B cell (primary cell): ENCODE measurements around the gene TAX1BP1. TPM values are rescaled to one million over a fixed set of nuclear protein-coding genes. Genes with fewer than 3 reads are reported as not detected.

ENCODE experiments used
- ATAC-seq: fragments of 200-7000 bp; cut with Tn5 transposase; one replicate; pipeline ENCODE4 v1.10.0; 2021; ENCODE audit warnings: low read depth, mild to moderate bottlenecking, moderate number of reproducible peaks, moderate library complexity
- CTCF ChIA-PET: fragments of 350-600 bp; sonication (Branson Sonifier 250); formaldehyde crosslinking; loops from one replicate; lab custom pipeline; 2021; ENCODE audit warnings: antibody characterized with exemption, inconsistent platforms; lab: Charles Lee
- POLR2A ChIA-PET: fragments of 350-600 bp; sonication (Branson Sonifier 250); formaldehyde crosslinking; loops from one replicate; lab custom pipeline; 2021; ENCODE audit warnings: antibody characterized with exemption; lab: Charles Lee
- DNase-seq: peaks from one replicate; pipeline ENCODE4 v3.0.0; 2013
- H2AFZ ChIP-seq: 2 replicates; pipeline ENCODE4 v1.6.1; 2012; ENCODE audit warnings: mild to moderate bottlenecking, low read depth, low read length; ENCODE audit not compliant: insufficient read depth, poor library complexity, severe bottlenecking
- H3K27ac ChIP-seq, 2 donors: 1 replicate in 1 of 2; 2 replicates in 1 of 2; pipeline ENCODE4 v1.5.1; 2012 to 2013; ENCODE audit warnings: low read length in 2 of 2, mild to moderate bottlenecking in 2 of 2, moderate library complexity in 1 of 2
- H3K27me3 ChIP-seq, 4 experiments: fragments of 200-600 bp in 1 of 4; sonication (generic) in 1 of 4; replicated peaks in 1 of 4; 1 replicate in 2 of 4; 2 replicates in 2 of 4; pipeline versions ENCODE4 v1.6.1 to v1.7.0; 2013 to 2016; ENCODE audit warnings: low read length in 3 of 4, mild to moderate bottlenecking in 2 of 4, mixed read lengths in 1 of 4, moderate library complexity in 1 of 4; ENCODE audit not compliant: insufficient read depth in 4 of 4, control insufficient read depth in 3 of 4; ENCODE audit errors: control extremely low read depth in 1 of 4
- H3K36me3 ChIP-seq, 2 experiments: replicated peaks in 1 of 2; 1 replicate in 1 of 2; 2 replicates in 1 of 2; pipeline versions ENCODE4 v1.6.1 to v1.7.1; 2013; ENCODE audit warnings: low read length in 1 of 2; ENCODE audit not compliant: insufficient read depth in 2 of 2, control insufficient read depth in 1 of 2; ENCODE audit errors: control extremely low read depth in 1 of 2, extremely low read depth in 1 of 2
- H3K4me1 ChIP-seq, 2 donors: fragments of 200-600 bp in 1 of 2; sonication (generic) in 1 of 2; 1 replicate in 1 of 2; 2 replicates in 1 of 2; pipeline versions ENCODE4 v1.5.1 to v1.6.1; 2013 to 2017; ENCODE audit warnings: low read length in 2 of 2; ENCODE audit not compliant: control insufficient read depth in 2 of 2, insufficient read depth in 2 of 2
- H3K4me2 ChIP-seq: replicated peaks from 2 replicates; pipeline ENCODE3; 2012; ENCODE audit warnings: mild to moderate bottlenecking, low read depth, low read length; ENCODE audit not compliant: poor library complexity, severe bottlenecking
- H3K4me3 ChIP-seq, 5 experiments: fragments of 200-600 bp in 1 of 5; sonication (generic) in 1 of 5; 1 replicate in 3 of 5; 2 replicates in 2 of 5; pipeline versions ENCODE4 v1.5.1 to v1.7.0; 2011 to 2016; ENCODE audit warnings: low read length in 4 of 5, mild to moderate bottlenecking in 4 of 5, low read depth in 2 of 5, control low read depth in 1 of 5, moderate library complexity in 1 of 5; ENCODE audit not compliant: insufficient read depth in 1 of 5; ENCODE audit errors: control extremely low read depth in 1 of 5, extremely low read depth in 1 of 5
- H3K79me2 ChIP-seq: fragments of 200-600 bp; sonication (generic); one replicate; pipeline ENCODE4 v1.6.0; 2016; ENCODE audit warnings: low read length; ENCODE audit not compliant: control insufficient read depth, insufficient read depth
- H3K9ac ChIP-seq: fragments of 200-600 bp; sonication (generic); 2 replicates; pipeline ENCODE4 v1.6.1; 2017; ENCODE audit warnings: mild to moderate bottlenecking, low read length, moderate library complexity
- H3K9me3 ChIP-seq, 3 donors: one replicate each; pipeline versions ENCODE4 v1.6.1 to v1.7.1; 2013; ENCODE audit warnings: low read length in 2 of 3; ENCODE audit not compliant: control insufficient read depth in 2 of 3, insufficient read depth in 1 of 3; ENCODE audit errors: control extremely low read depth in 1 of 3
- H4K20me1 ChIP-seq: 2 replicates; pipeline ENCODE4 v1.6.0; 2012; ENCODE audit warnings: mild to moderate bottlenecking, low read length; ENCODE audit not compliant: insufficient read depth, control insufficient read depth, poor library complexity, severe bottlenecking
- H3K27ac Mint-ChIP-seq: one replicate; pipeline ENCODE4 v1.8.0; 2021; ENCODE audit warnings: mixed read lengths
- H3K27me3 Mint-ChIP-seq: one replicate; pipeline ENCODE4 v1.8.0; 2021; ENCODE audit warnings: mixed read lengths
- H3K4me1 Mint-ChIP-seq: one replicate; pipeline ENCODE4 v1.8.0; 2021; ENCODE audit warnings: mixed read lengths
- H3K4me3 Mint-ChIP-seq: one replicate; pipeline ENCODE4 v1.8.0; 2021; ENCODE audit warnings: mixed read lengths
- H3K9me3 Mint-ChIP-seq: one replicate; pipeline ENCODE4 v1.8.0; 2022; ENCODE audit warnings: mixed read lengths; ENCODE audit not compliant: insufficient read depth
- EZH2 ChIP-seq: IDR thresholded peaks from 2 replicates; pipeline ENCODE4 v1.6.1; 2012; ENCODE audit warnings: borderline replicate concordance, low read depth, mild to moderate bottlenecking, moderate library complexity, low read length; ENCODE audit not compliant: insufficient read depth, poor library complexity, severe bottlenecking
- WGBS: methylation state at CpG from one replicate; pipeline ENCODE4 v1.1.5; 2013; ENCODE audit warnings: missing lambda C conversion rate; ENCODE audit not compliant: insufficient coverage; 5-methylcytosine and 5-hydroxymethylcytosine counted together
- intact Hi-C: fragments of 100-400 bp; cut with micrococcal nuclease; formaldehyde crosslinking; loops from one replicate; pipeline ENCODE4 v1.10.0; 2022
- polyA plus RNA-seq: library from polyadenylated mRNA; depleted of rRNA; stranded (reverse); fragments of >200 nt; gene quantifications from 2 replicates; pipeline ENCODE4 v1.2.3, GENCODE V29; 2012
- total RNA-seq, 2 donors: library from RNA; stranded (reverse); fragments of 120-200 nt in 1 of 2; gene quantifications; 1 replicate in 1 of 2; 2 replicates in 1 of 2; pipeline versions ENCODE4 v1.2.3 to v1.2.4, GENCODE V29; 2013 to 2022
- TF ChIP-seq, protein P1 (sequence below): fragments of 200-600 bp; IDR thresholded peaks from one replicate; pipeline ENCODE4 v1.8.0; 2022; ENCODE audit warnings: antibody characterized with exemption, mild to moderate bottlenecking

The TAX1BP1 gene
- total and polyA plus RNA-seq, 2 donors (not counting 1 experiment from before 2014, with no cell fraction given) = 43.1 to 104 TPM

DNA sequence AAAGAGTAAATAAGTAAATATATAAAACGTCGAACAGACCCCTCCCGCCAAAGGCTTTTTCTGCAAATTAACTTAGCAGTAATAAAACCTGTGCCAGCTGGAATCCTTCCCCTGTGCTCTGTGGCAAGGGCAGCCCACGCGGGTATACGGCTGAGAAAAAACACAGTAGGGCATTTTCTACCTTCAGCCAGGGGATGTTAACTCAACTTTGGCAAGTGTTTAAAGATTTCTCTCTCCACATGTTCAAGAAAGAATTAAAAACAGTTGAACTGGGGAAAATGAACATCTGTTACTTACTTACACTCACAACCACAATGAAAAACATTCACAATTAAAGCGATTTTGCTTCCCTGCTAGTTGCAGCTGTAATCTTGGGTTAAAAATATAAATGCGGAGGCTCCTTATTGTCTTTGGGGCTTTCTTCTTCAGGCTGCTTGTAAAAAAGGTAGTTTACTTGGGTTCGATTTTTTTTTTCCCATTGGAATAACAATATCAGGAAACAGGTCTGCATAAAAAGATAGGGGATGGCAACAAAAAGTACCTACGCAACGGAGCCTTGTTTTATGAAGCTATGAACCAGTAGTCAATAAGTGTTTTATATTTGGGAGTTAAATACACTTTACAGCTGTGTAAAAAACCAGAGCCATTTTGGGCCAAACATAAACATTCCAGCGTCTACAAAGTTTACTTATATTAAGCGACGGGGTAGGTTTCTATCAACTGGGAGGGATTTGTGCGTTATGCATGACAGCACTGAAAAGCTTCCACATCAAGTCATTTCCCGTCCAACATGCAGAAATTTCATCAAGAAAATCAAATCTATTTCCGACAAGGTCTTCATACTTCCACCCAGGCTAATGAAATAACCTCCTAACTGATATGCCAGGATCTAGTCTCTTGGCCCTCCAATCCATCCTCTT, 132.7 kb downstream of the TAX1BP1 start:
- H3K79me2 ChIP-seq = peaks cover 32% of the 10 kb centered on the region
- POLR2A ChIA-PET = no interaction called here
- no peaks in the 10 kb centered on the region for H3K4me1 ChIP-seq
- H3K9me3 Mint-ChIP-seq = no peaks in the 10 kb centered on the region
- intact Hi-C loops = no loop called here
- no peaks in the 10 kb centered on the region for H3K9me3 ChIP-seq
- H3K4me3 ChIP-seq = no peak overlapping the region
- ATAC-seq (no peak), DNase-seq (no peak)
- H3K4me2 ChIP-seq = no peak overlapping the region
- H3K36me3 ChIP-seq = peaks cover 0 to 25% of the 10 kb centered on the region in 2 experiments
- no peak overlapping the region for H2AFZ ChIP-seq
- H3K27ac ChIP-seq = no peak overlapping the region
- 70% methylated on average over 2 of the region's 17 CpGs for WGBS
- TF ChIP-seq, protein P1, sequence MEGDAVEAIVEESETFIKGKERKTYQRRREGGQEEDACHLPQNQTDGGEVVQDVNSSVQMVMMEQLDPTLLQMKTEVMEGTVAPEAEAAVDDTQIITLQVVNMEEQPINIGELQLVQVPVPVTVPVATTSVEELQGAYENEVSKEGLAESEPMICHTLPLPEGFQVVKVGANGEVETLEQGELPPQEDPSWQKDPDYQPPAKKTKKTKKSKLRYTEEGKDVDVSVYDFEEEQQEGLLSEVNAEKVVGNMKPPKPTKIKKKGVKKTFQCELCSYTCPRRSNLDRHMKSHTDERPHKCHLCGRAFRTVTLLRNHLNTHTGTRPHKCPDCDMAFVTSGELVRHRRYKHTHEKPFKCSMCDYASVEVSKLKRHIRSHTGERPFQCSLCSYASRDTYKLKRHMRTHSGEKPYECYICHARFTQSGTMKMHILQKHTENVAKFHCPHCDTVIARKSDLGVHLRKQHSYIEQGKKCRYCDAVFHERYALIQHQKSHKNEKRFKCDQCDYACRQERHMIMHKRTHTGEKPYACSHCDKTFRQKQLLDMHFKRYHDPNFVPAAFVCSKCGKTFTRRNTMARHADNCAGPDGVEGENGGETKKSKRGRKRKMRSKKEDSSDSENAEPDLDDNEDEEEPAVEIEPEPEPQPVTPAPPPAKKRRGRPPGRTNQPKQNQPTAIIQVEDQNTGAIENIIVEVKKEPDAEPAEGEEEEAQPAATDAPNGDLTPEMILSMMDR = no peak
- no peak for TF ChIP-seq EZH2
- no peak overlapping the region for H3K9ac ChIP-seq
- H3K4me3 Mint-ChIP-seq = no peak overlapping the region
- H3K27me3 ChIP-seq = no peaks in the 10 kb centered on the region
- H3K27me3 Mint-ChIP-seq = no peaks in the 10 kb centered on the region
- peaks cover 2% of the 10 kb centered on the region for H3K4me1 Mint-ChIP-seq
- H3K27ac Mint-ChIP-seq = peak overlapping the region; percentile 51
- CTCF ChIA-PET = no interaction called here
- H4K20me1 ChIP-seq = peaks cover 87% of the 10 kb centered on the region
